Frontal cortex (tissue), 4 donors: Measurements from ENCODE around the gene NCAM1. TPM values are rescaled to one million over a fixed set of nuclear protein-coding genes. Genes with fewer than 3 reads are reported as not detected.
A peak's percentile ranks its signal among the peaks of the same experiment; 100 is the strongest.
"Not testable (repeated sequence)": the region's sequence is repeated elsewhere in the genome, so short reads cannot be mapped to it uniquely, and the experiment has no call there.

Source experiments
- DNase-seq, 2 donors: peaks; one replicate each; pipeline ENCODE4 v3.0.0; 2012; ENCODE audit warnings: low spot score in 2 of 2
- FAIRE-seq: peaks from 2 replicates; lab custom pipeline; 2012; peaks lifted over from hg19 to GRCh38; lab: Jason Lieb, UNC
- total RNA-seq: library from RNA; depleted of rRNA; stranded (reverse); fragments of >200 nt; gene quantifications from one replicate; pipeline ENCODE4 v1.2.3, GENCODE V29; 2014
- donor health status: control.
- donor health status: control.
- donor health status: control.

NCAM1 gene
- total RNA-seq, 1 donor from 2014 or later = 515 TPM

- no peak for FAIRE-seq
- no peak for DNase-seq
These were observed 322.7 kb downstream of the NCAM1 start for GRCh38 chr11:113283881-113284280.

DNA sequence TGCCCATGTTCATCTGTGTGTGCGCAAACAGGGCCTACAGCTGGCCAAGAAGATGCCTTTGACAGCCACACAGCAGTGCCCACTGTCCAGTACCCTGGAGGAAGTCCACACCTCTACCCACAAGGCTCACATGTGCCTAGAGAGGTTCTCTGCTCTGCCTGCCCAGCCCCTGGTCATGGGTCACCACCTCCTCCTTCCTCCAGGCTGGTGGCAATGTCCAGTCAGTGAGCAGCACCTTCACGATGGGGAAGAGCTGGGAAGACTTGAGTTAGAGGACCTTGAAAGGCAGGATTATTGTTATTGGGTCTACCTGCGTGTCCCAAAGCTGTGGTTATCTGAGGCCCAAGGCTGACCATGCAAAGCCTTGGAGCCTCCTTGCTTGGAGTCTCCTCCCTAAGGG, 324.8 kb downstream of the NCAM1 start:
- FAIRE-seq (no peak), DNase-seq (no peak)

GRCh38 chr11:113286509-113287497, 325.6 kb downstream of the NCAM1 start:
- no peak for DNase-seq
- no peak for FAIRE-seq

GRCh38 chr11:113287801-113288200, 326.6 kb downstream of the NCAM1 start:
- no peak for DNase-seq
- no peak for FAIRE-seq

DNA sequence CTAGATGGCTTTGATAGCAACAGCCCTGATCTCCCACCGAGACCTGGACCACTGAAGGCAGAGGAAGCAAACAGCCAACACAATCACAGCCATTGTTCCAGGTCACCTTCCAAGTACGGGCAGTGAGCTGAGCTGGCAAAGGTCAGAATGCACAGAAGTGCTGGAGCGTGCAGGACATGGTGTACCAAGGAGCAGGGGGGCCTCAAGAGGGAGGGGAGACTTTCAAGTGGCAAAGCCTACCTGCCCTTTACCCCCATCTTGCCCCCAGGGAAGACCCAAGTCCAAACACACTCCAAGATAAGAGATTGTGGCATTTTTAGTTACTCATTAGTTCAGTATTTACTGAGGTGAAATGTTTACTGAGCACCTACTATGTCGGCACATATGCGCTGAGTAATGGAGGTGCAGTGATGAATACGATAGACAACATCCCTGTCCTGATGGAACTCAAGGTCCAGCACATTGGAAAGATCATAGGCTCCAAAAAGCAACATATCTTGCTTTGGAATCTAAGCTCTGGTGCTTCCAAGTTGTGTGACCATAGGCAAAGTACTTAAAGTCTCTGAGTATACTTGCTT, 327.2 kb downstream of the NCAM1 start:
- DNase-seq (no peak), FAIRE-seq (no peak)

GRCh38 chr11:113289431-113290187, 328.4 kb downstream of the NCAM1 start:
- no peak for FAIRE-seq
- peak in 1 of 2 donors; percentile 69 for DNase-seq

- DNase-seq = no peak
- FAIRE-seq = no peak
These were observed 332.7 kb downstream of the NCAM1 start for GRCh38 chr11:113293936-113294335.

DNA sequence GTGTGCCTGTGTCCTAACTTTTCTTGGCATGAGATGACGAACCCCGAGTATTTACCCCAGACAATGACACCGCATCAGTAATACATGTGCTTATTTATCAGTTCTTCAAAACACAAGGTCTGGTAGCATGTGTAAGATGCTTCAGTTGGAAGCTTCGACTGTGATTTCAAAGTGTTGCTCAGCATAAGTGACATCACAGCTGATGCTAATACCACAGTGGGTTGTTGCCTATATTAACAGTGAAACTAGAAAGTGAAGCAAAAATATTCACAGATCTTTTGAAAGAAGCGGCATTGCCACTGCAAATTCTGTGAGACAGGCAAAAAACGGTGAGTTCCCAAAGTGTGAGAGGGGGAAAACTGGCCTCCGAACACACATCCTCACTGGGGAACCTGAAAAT, 334.8 kb downstream of the NCAM1 start:
- DNase-seq = no peak

GRCh38 chr11:113296447-113297205, 335.4 kb downstream of the NCAM1 start:
- no peak for FAIRE-seq
- DNase-seq = no peak

More for the DNA sequence above, 334.8 kb downstream of the NCAM1 start:
- FAIRE-seq = no peak

DNA sequence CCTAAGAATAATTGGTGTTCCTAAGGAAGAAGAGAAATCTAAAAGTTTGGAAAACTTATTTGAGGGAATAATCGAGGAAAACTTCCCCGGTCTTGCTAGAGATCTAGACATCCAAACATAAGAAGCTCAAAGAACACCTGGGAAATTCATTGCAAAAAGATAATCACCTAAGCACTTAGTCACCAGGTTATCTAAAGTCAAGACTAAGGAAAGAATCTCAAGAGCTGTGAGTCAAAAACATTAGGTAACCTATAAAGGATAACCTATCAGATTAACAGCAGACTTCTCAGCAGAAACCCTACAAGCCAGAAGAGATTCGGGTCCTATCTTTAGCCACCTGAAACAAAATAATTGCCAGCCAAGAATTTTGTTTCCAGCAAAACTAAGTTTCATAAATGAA, 337.3 kb downstream of the NCAM1 start:
- not testable (repeated sequence) for FAIRE-seq, DNase-seq

DNA sequence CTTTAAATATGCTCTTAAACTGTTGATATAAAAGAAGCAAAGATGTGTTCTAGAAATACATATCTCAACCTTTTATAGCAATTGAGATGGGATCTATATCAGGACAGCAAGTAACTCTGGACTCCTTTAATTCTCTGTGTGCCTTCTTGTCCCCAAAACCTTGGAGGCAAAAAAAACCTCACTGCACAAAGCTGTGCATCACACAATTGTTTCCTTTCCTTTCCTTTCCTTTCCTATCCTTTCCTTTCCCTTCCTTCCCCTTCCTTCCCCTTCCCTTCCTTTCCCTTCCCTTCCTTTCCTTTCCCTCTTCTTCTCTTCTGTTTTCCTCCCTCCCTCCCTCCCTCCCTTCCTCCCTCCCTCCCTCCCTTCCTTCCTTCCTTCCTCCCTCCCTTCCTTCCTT, 343.7 kb downstream of the NCAM1 start:
- FAIRE-seq = no peak
- no peak for DNase-seq

GRCh38 chr11:113305440-113306336, 344.5 kb downstream of the NCAM1 start:
- peak; percentile 53 to 72 for DNase-seq
- FAIRE-seq = no peak

GRCh38 chr11:113308601-113309000, 347.4 kb downstream of the NCAM1 start:
- DNase-seq (no peak), FAIRE-seq (no peak)

DNA sequence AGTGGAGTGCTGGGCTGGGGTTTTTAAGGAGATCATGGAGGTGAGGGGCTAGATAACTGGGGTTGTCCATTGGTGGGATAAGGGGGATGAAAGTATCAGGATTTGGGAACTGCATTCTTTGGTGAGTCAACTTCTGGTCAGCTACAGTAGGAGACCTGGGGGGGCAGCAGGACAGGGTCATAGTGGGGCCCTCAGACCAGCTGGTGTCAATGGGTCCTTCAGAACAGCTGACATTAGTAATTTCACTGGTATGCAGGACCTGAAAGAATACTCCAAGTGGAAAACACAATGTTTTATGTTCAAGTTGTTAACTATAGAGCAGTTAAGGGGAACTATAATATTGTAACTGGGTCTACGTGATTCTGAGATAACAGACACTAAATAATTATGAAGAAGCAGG, 350.3 kb downstream of the NCAM1 start:
- no peak for FAIRE-seq
- no peak for DNase-seq

DNA sequence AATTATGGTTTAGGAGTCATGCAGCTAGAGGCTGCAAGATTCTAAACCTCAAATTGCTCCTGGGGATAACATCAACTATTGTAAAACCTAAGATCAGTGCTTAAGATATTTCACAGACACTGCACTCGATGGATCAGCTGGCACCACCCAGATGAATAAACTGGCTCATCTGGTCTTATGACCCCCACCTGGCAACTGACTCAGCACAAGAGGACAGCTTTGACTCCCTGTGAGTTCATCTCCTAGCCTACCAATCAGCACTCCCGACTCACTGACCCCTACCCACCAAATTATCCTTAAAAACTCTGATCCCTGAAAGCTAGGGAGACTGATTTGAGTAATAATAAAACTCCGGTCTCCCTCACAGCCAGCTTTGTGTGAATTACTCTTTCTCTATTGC, 352.4 kb downstream of the NCAM1 start:
- DNase-seq = no peak
- no peak for FAIRE-seq

- FAIRE-seq (no peak), DNase-seq (no peak)
These were observed 352.8 kb downstream of the NCAM1 start for GRCh38 chr11:113314065-113314388.

DNA sequence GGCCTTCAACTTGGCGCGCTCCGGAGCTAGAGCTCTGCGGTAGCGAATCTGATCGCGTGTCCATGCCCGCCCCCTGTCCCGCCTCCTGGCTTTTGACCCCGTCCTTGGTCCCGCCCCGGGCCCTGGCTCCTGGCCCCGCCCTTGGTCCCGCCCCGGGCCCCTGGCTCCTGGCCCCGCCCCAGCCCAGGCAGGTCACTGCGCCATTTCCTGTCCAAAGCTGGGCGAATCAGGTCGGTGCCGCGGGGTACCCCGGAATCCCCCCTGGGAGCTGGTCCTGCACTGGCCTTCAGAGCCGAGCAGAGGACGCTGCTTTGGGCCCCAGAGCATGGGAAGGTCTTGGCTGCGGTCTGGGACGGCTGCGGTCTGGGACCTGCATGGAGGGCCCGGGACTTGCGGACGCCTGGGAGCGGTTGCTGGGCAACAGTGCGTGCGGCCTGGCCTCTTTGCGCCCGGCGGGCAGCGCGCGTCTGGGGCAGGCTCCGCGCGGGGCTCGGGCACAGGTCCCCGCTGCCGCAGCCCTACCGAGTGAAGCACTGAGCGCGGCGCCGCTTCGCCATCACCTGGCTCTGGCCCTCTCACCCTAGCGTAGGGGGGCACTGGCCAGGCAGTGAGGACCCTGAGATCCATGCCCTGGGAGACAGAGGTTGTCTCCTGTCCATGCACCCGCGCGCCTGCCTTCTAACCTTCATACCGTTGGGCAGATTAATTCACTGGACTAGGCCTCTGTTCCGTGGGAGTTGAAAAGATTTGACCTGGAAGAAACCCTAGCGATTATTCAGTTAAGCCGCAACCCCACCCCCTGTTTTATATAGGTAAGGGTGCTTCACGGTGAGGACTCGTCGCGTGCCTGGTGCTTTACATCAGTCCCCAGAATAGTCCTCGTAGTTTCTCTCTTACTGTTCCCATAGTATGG, 353.4 kb downstream of the NCAM1 start, which contains the start of gene TTC12:
TSS of gene TTC12 (plus strand) at position 195 of the 913 bp plus-strand sequence. CDS start 1,675 bp downstream, outside the sequence.
- DNase-seq (peak; percentile 86 to 92), FAIRE-seq (no peak)

DNA sequence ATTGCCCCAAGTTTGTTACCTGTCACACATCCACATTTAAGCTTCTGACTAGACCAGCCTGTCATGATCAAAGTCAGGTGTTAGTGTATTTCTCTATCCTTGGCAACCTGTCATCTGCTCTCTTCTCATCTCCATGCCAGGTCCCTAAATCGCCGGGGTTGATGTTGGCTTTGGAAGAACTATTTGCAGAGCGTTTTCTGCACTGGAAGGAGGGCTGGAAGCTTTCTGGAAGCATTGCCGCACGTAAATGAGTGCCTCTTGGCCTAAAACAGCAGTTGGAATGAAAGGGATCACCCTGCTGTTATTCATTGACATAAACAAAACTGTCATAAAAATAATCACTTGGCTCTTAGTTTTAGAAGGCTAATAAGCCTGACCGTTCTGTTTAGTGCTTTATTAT, 354.6 kb downstream of the NCAM1 start:
- no peak for DNase-seq
- FAIRE-seq = no peak
